Measurements from ENCODE around the gene HS3ST2.

- TF ChIP-seq POLR2A (IDR thresholded peaks at IDR 0.05; ENCODE audit: low read length) (no peak), CTCF (IDR thresholded peaks at IDR 0.05) (no peak), CEBPB (IDR thresholded peaks at IDR 0.05) (no peak), RAD21 (conservative IDR thresholded peaks at IDR 0.05 in 1 of 2, IDR thresholded peaks at IDR 0.05 in 1 of 2) (no peak), ESRRA (IDR thresholded peaks at IDR 0.05; ENCODE audit: borderline replicate concordance, low read length) (no peak)
These were observed 54.7 kb downstream of the HS3ST2 start for GRCh38 chr16:22868593-22869224.

Data from A549 (cell line).